Esophagus squamous epithelium (tissue), 5 donors: ENCODE measurements around the gene KLHL6. TPM values are rescaled to one million over a fixed set of nuclear protein-coding genes. Genes with fewer than 3 reads are reported as not detected.

Source experiments
- DNase-seq: peaks from one replicate; lab custom pipeline; 2025; lab: John Stamatoyannopoulos, UW
- H3K27ac ChIP-seq, 4 donors: fragments of 200-600 bp; sonication (generic); one replicate each; pipeline ENCODE4 v1.5.1; 2016 to 2019; ENCODE audit warnings: mild to moderate bottlenecking in 1 of 4
- H3K27me3 ChIP-seq, 4 donors: fragments of 200-600 bp; sonication (generic); 1 replicate in 3 of 4; 2 replicates in 1 of 4; pipeline versions ENCODE4 v1.5.1 to v1.6.0; 2017 to 2021; ENCODE audit warnings: antibody characterized with exemption in 1 of 4
- H3K36me3 ChIP-seq, 3 donors: fragments of 200-600 bp; sonication (generic); one replicate each; pipeline ENCODE4 v1.5.1; 2016 to 2019
- H3K4me1 ChIP-seq, 3 donors: fragments of 200-600 bp; sonication (generic); one replicate each; pipeline ENCODE4 v1.5.1; 2017 to 2019
- H3K4me3 ChIP-seq, 4 donors: fragments of 200-600 bp; sonication (generic); 1 replicate in 3 of 4; 2 replicates in 1 of 4; pipeline ENCODE4 v1.5.1; 2016 to 2019; ENCODE audit warnings: mild to moderate bottlenecking in 2 of 4, moderate library complexity in 1 of 4
- H3K9me3 ChIP-seq, 3 donors: fragments of 200-600 bp; sonication (generic); one replicate each; pipeline ENCODE4 v1.5.1; 2016 to 2019
- POLR2A ChIP-seq, 4 donors: fragments of 450-650 bp; IDR thresholded peaks; one replicate each; pipeline ENCODE4 v1.6.1; 2017; ENCODE audit warnings: antibody characterized with exemption in 4 of 4, mild to moderate bottlenecking in 4 of 4, moderate library complexity in 3 of 4
- WGBS, 2 donors: methylation state at CpG; one replicate each; pipeline ENCODE4 v1.1.5; 2018; 5-methylcytosine and 5-hydroxymethylcytosine counted together
- intact Hi-C: fragments of 100-400 bp; cut with DNase I; formaldehyde crosslinking; loops from one replicate; pipeline ENCODE4 v1.15.0; 2022
- total RNA-seq, 4 donors: library from RNA; depleted of rRNA; stranded (reverse); fragments of >200 nt; gene quantifications; one replicate each; pipeline ENCODE4 v1.1.0, GENCODE V29; 2016
- TF ChIP-seq, protein P1 (sequence below), 6 experiments: fragments of 450-650 bp in 4 of 6; fragments of 200-600 bp in 2 of 6; sonication (generic) in 2 of 6; IDR thresholded peaks; one replicate each; pipeline ENCODE4 v1.5.1; 2016 to 2019; ENCODE audit warnings: antibody characterized with exemption in 6 of 6, mild to moderate bottlenecking in 4 of 6, moderate library complexity in 4 of 6
- donor health status: DM: yes; HTN: yes; CAD: no.

KLHL6 gene
- total RNA-seq, 4 donors from 2014 or later = 0.66 to 2.7 (median 1.8) TPM; not detected in 1

DNA sequence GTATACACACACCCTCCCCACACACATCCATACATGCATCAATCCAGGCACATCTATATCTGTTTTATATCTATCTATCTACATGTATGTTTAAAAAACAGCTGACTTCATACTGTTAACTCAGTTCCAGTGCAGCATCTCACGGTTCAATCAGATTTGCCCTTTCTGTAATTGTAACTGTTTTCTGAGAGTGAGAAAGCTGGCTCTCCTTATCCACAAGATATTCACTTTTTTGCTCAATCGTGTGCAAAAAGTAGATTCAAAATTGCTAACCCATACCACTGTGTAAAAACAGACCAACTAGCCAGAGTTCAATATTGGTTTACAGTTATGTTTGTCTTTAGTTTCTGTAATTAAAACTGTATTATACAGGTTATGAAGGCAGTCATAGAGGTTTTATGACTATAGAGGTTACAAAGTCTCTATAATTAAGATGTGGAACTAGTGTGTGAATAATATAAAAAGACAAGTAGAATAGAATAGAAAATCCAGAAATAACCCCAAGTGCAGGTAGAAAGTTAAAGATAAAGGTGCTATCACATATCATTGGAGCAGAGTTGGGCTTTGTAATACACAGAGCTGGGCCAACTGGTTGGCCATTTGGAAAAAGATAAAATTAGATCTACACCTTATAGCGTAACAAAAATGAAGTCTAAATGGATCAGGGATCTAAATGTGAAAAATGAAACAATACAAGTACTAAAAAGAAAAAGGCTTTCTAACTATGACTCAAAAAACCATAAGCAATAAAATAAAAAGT, 107.0 kb downstream of the KLHL6 start:
- DNase-seq = no peak
- WGBS, 2 donors = 59 to 63% methylated on average over 3 of the region's 3 CpGs
- Histone ChIP-seq H3K4me1 (peaks cover 0 to 31% (median 3%) of the 10 kb centered on the region in 3 donors), H3K27ac (peak overlapping the region in 2 of 4 donors; percentile 70 to 71), H3K27me3 (no peaks in the 10 kb centered on the region), H3K4me3 (peak overlapping the region in 3 of 4 donors; percentile 56 to 76 (median 66)), H3K9me3 (peaks cover 0 to 10% (median 3%) of the 10 kb centered on the region in 3 donors), H3K36me3 (no peaks in the 10 kb centered on the region)
- intact Hi-C loops = no loop called here
- TF ChIP-seq POLR2A (IDR thresholded peaks at IDR 0.05) = no peak
- TF ChIP-seq, protein P1, sequence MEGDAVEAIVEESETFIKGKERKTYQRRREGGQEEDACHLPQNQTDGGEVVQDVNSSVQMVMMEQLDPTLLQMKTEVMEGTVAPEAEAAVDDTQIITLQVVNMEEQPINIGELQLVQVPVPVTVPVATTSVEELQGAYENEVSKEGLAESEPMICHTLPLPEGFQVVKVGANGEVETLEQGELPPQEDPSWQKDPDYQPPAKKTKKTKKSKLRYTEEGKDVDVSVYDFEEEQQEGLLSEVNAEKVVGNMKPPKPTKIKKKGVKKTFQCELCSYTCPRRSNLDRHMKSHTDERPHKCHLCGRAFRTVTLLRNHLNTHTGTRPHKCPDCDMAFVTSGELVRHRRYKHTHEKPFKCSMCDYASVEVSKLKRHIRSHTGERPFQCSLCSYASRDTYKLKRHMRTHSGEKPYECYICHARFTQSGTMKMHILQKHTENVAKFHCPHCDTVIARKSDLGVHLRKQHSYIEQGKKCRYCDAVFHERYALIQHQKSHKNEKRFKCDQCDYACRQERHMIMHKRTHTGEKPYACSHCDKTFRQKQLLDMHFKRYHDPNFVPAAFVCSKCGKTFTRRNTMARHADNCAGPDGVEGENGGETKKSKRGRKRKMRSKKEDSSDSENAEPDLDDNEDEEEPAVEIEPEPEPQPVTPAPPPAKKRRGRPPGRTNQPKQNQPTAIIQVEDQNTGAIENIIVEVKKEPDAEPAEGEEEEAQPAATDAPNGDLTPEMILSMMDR (IDR thresholded peaks at IDR 0.05) = no peak

DNA sequence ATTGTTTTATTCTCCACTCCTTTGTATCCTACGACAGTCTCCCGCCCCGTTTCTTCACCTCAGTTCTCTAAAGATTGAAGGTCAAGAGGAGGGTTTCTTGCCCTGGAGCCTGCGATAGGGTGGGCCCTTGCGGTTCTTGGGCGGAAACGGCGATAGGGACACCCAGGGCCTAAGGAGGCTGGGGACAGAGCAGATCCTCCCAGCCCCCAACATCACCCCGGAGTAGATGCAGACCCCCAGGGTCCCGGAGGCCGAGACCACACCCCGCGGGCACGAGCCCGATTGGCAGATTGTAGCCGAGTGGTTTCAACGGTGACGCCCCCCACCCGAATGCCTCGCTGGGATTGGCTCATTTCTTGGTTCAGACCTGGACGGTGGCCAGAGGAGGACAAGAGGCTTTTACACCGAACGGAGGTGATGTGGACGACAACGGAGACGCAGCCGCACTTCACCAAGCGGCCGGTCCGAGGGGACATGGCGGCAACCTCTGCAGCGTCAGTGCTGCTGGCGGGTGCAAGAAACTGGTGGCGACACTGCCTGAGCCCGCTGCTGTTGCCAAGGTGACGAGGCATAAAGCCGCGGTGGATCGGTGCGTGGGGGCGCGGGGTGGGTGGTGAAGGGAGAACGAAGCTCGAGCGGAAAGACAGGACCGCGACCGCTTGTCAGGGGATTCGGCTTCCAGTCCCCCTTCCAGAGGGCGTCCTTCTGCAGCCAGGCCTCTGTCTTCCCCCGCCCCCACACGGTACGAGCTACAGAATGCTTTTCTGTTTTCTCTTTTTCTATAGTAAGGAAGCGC, 108.1 kb downstream of the KLHL6 start:
- Histone ChIP-seq H3K4me1 (peaks cover 0 to 31% (median 3%) of the 10 kb centered on the region in 3 donors), H3K27me3 (no peaks in the 10 kb centered on the region), H3K36me3 (no peaks in the 10 kb centered on the region), H3K9me3 (peaks cover 0 to 18% (median 10%) of the 10 kb centered on the region in 3 donors), H3K27ac (peak overlapping the region; percentile 68 to 78 (median 70)), H3K4me3 (peak overlapping the region; percentile 48 to 76 (median 61))
- peak; percentile 29 for DNase-seq
- 3 to 4% methylated on average over 18 to 45 of the region's 54 CpGs for WGBS, 2 donors
- TF ChIP-seq, protein P1 (IDR thresholded peaks at IDR 0.05) = no peak
- TF ChIP-seq POLR2A (IDR thresholded peaks at IDR 0.05) = peak in 2 of 4 donors; percentile 32 to 59
- intact Hi-C loops = no loop called here

DNA sequence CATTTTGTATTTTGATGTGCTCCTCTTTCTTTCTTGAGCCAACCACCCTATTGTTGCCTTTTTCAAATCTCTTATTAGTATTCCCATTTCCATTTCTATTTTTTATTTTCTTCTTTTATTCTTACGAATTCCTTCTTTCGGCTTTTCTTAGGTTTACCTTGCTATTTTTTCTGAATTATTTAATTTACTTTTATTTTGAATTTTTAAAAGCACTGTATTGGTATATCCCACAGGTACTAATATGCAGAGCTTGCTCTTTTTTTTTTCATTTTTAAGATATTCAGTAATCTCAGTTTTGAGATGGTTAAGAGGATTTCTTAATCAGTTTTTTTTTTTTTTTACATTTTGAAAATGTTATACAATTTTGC, 108.7 kb downstream of the KLHL6 start:
- DNase-seq = no peak
- TF ChIP-seq, protein P1 (IDR thresholded peaks at IDR 0.05) = no peak
- Histone ChIP-seq H3K27me3 (no peaks in the 10 kb centered on the region), H3K36me3 (no peaks in the 10 kb centered on the region), H3K4me3 (peak overlapping the region; percentile 48 to 76 (median 61)), H3K9me3 (peaks cover 0 to 18% (median 10%) of the 10 kb centered on the region in 3 donors), H3K4me1 (peaks cover 0 to 31% (median 3%) of the 10 kb centered on the region in 3 donors), H3K27ac (peak overlapping the region in 1 of 4 donors; percentile 70)
- intact Hi-C loops = no loop called here
- WGBS, 2 donors = 89 to 100% methylated on average over 2 of the region's 2 CpGs

DNA sequence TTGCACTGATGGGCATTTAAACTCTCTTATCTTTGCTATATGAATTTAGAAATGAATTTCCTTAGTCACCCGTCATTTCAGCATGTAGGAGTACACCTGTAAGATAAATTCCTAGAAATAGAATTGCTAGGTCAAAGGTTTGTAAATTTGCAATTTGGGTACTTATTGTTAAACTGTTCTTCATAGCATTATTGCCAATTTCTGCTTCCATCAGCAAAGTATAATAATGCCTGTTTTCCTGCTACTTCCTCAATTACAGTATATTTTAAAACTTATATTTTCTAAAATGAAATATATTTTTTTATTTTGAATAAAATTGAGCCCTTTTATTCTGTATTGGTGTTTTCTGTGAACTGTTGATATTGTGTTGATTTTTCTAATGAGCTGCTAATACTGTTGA, 110.8 kb downstream of the KLHL6 start:
- H3K4me3 ChIP-seq = no peak overlapping the region
- no peak for DNase-seq
- H3K4me1 ChIP-seq = peaks cover 0 to 28% (median 3%) of the 10 kb centered on the region in 3 donors
- no peaks in the 10 kb centered on the region for H3K36me3 ChIP-seq
- no peak overlapping the region for H3K27ac ChIP-seq
- intact Hi-C loops = no loop called here
- H3K9me3 ChIP-seq = peaks cover 0 to 18% (median 10%) of the 10 kb centered on the region in 3 donors
- no peaks in the 10 kb centered on the region for H3K27me3 ChIP-seq
- 92 to 94% methylated on average over 1 of the region's 1 CpG for WGBS, 2 donors
- TF ChIP-seq POLR2A (IDR thresholded peaks at IDR 0.05) = no peak
- TF ChIP-seq, protein P1 (IDR thresholded peaks at IDR 0.05) = no peak
